Epidermal melanocyte (primary cell): ENCODE measurements around the gene PCGF3.
"Not testable (repeated sequence)": the region's sequence is repeated elsewhere in the genome, so short reads cannot be mapped to it uniquely, and the experiment has no call there.

Experiments used
- DNase-seq: peaks from one replicate; pipeline ENCODE4 v3.0.0; 2011; ENCODE audit warnings: low spot score; ENCODE audit not compliant: insufficient read length

PCGF3 gene

DNA sequence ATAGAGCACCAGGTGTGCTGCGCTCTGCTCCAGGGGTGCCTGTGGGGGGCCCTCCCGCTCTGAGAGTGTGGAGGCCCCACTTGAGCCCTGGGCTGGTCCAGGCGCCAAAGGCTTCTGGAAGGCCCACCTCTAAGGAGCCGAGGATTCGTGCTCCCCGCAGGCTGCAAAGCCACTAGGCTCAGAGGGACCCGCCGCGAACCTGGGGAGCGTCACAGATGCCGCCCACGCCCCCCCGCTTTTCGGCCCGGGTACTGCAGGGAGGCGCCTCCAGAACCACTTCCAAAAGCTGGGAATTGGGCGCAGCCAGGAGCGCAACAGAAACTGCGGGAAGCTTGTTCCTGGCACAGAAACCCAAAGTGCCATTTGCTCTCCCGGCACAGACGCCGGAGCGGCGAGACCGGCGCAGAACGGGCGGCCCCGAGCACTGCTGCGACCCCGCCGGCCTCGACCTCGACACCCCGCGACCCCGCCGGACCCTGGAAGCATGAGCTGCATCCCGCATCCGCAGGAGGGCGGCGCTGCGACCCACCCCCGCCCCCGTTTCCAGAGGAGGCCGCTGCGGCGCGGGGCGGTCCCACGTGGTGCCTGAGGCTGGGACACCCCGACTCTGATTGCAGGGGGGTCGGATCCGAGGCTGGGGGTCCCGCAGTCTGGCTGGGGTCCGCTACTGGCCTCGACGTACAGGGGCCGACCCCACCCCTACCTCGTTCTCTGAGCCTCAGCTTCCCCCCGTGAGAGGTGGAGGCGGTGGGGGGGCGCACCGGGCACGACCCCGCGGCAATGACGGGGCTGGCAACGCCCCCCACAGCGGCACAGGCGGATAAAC lies 89.5 kb downstream of the PCGF3 start:
- DNase-seq = no peak

DNA sequence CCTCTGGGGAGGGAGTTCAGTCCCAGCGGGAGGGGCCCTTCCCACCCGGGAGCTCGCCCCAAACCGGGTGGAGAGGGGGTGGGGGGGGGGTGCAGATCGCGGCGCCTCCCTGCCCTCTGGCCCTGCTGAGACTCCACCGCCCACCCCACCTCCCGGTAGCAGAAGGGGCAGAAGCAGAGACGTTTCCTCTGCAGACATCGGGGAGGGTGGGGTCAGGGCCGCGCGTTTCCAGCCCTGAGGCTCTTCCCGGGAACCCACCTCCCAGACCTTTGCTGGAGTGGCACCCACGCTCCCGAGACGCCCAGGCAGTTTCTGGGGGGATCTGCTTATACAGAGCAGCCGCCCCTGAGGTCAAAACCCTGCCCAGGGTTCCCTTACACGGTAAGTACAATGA lies 90.1 kb downstream of the PCGF3 start:
- DNase-seq = no peak

DNA sequence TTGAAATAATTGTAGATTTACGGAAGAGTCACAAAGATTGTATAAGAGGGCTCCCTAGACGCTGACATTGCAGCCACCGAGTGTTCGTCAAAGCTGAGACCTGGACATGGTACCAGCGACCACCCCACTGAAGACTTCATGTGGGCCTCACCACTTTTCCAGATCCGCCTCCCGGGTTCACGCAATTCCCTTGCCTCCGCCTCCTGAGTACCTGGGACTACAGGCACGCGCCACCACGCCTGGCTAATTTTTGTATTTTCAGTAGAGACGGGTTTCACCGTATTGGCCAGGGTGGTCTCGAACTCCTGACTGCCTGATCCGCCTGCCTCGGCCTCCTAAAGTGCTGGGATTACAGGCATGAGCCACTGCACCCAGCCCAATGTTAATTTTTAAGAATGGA lies 90.6 kb downstream of the PCGF3 start:
- no peak for DNase-seq

DNA sequence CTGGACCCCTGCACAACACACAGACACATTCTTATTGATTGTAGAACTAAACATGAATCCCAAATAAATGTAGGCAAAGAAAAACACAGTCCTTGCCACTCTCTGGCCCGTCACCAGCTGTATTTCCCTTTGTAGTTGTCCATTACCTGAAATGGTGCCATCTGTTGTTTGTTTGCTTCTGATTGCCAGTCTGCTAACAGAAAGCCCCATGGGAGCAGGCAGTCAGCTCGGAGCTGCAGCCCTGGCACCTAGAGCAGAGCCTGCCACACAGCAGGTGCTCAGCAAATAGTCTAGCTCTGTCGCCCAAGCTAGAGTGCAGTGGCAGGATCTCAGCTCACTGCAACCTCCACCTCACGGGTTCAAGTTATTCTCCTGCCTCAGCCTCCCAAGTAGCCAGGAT lies 91.4 kb downstream of the PCGF3 start:
- no peak for DNase-seq

DNA sequence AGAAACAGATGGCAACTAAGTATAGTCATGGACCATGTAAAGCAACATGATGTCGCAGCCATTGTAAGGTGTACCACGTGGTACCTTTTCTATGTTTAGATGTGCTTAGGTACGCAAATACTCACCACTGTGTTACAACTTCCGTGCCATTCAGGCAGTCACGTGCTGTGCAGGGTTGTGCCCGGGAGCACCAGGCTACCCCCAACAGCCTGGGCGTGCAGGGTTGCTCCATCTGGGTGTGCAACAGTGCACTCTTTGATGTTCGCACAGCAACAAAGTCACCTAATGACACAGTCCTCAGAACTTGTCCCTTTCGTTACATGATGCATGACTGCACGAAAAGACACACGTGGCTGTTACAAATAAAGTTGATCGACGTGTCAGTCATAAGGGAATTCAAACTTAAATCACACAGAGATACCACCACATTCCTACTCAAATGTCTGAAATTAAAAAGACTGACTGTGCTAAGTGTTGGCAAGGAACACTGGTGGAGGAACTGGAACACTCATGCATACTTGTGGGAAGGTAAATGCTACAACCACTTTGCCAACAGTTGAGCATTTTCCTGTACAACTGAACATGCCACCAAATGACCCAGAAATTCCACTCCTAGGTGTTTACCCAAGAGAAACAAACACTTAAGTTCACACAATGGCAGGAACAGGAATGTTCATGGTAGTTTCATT lies 95.9 kb downstream of the PCGF3 start:
- no peak for DNase-seq

DNA sequence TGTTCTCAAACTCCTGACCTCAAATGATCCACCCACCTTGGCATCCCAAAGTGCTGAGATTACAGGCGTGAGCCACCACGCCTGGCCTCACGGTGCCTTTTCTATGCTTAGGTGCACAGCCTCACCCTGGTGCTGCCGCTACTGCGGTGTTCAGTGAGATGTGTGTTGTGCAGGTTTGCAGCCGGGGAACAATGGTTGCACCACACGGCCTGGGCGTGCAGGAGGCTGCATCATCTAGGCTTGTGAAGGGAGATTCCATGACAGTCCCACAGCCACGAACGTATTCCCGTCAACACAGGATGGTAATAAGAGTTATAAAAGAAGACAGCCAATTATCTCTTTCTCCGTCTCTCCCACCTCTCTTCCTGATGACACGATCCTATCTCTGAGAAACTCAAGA lies 98.3 kb downstream of the PCGF3 start:
- DNase-seq = no peak

DNA sequence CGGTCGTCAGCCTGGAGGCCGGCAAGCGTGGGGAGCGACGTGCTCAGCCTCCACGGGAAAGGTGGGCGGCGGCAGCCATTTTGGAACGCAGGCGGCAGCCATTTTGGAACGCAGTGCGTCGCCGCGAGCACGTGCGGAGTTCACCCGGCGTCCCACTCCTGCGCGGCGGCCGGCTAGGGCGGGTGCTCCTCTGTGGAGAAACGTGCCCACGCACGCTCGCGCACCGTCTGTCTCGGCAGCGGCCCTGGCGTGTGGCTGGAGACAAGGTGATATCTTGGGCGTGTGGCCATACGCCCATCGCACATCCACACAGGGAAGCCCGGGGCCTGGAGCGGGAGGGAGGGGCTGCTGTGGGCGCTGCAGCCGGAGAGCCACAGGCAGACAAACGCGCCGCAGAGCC lies 99.2 kb downstream of the PCGF3 start:
- DNase-seq = no peak

DNA sequence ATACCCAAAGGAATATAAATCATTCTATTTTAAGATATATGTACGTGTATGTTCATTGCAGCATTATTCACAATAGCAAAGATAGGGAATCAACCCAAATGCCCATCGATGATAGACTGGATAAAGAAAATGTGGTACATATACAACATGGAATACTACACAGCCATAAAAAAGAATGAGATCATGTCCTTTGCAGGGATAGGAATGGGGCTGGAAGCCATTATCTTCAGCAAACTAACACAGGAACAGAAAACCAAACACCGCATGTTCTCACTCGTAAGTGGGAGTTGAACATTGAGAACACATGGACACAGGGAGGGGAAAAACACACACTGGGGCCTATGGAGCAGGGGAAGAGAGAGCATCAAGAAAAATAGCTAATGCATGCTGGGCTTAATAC lies 101.3 kb downstream of the PCGF3 start:
- DNase-seq = not testable (repeated sequence)

DNA sequence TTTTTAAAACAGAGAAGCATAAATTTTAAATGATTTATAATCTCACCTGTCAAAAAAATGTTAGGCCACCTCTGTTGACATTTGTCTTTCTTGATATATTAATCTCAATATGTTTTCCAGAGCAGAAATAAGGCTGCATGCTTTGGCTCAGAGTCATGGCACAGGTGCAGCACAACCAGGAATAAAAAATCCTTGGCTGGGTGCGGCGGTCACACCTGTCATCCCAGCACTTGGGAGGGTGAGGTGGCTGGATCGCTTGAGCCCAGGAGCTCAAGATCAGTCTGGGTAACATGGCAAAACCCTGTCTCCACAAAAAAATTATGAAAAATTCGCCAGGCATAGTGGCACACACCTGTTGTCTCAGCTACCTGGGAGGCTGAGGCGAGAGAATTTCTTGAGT lies 102.2 kb downstream of the PCGF3 start:
- DNase-seq = no peak

DNA sequence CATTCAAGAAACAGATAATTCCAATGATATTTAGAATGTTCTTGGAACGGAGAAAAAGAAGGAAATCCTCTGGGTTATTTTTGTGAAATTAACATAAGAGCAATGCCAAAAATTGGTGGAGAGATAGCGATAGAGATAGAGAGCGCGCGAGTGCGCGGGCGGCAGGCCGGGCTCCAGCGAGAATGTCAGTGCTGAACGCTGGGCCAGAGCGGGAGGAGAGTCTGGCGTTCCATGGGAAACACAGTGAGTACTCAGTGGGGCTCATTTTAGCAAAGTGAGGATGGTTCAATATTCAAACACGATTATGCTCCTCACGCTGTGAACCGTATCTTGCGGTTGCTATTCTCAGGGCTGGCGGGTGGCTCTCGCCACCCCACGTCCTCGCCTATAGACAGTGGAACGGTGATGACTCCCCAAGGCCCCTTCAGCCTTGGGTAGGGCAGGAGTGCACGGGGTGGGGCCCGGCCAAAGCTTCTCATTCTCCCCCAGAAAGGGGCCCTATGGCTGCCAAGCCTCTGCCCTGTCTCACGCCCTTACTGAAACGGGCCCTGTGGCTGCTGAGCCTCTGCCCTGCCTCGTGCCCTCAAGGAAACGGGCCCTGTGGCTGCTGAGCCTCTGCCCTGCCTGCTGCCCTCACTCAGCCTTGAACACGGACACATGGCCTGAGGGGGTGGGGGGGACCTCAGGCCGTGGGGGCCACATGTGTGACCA lies 103.4 kb downstream of the PCGF3 start:
- DNase-seq = no peak

DNA sequence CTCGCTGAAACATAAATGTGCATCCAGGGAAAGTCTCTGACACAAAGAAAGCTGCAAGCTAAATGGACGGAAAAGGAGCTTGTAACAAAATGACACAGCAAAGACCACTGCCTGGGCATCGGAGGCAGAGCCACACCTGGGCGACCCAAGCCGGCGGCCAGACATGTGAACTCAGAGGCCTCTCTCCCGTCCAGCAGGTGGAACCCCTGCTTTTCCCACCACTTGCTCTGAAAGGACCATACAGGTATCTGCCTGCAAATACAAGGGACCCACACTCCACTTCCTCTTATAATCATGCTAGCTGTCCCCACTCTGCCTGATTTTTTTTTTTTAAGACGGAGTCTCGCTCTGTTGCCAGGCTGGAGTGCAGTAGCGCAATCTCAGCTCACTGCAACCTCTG lies 108.3 kb downstream of the PCGF3 start:
- DNase-seq = no peak

DNA sequence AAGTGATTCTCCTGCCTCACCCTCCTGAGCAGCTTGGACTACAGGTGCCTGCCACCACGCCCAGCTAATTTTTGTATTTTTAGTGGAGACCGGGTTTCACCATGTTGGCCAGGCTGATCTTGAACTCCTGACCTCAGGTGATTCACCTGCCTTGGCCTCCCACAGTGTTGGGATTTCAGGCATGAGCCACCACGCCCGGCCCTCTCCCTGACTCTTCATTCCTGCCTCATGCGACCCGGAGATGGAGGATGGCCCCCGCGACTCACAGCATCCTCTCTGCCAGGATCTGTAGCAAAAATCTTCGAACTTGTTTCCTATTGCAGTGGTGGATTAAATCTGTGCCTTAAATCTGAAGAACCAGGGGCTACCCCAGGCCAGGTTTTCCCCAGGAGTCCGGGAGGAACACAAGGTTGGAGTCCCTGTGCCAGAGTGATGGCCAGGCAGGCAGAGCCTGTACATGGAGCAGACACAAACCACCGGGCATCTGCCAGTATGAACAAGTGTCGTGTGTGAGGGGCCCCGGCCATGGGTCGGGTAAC lies 108.7 kb downstream of the PCGF3 start:
- no peak for DNase-seq

DNA sequence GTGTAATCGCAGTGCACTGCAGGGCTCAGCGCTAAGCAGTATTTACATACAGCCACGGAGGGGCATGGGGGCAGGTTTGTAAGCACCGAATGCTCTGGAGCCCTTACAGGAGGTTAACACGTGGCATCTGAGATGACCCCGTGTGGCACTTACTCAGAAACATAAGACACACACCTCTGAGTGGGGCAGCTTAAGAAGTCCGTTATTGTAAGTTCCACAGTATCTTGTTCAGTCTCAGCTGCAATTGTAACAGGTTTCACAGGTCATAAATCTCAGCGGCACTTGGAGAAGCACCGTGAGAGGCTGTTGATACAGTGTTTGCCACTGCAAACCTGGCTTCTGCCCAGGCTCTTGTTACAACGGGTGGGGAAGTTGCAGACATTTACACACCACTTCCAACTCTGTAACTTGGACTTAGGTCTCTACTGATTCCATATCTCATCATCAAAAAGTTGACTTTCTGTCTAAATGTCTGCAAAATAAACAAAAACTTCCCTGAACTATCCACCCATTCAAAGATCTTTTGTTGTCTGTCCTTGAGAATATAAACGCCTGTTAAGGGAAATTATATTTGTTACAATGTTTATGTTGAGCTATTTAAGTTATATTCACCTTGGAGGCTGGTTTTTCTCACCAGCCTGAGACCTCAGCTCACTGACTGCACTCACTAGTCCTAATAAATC lies 110.0 kb downstream of the PCGF3 start:
- no peak for DNase-seq

DNA sequence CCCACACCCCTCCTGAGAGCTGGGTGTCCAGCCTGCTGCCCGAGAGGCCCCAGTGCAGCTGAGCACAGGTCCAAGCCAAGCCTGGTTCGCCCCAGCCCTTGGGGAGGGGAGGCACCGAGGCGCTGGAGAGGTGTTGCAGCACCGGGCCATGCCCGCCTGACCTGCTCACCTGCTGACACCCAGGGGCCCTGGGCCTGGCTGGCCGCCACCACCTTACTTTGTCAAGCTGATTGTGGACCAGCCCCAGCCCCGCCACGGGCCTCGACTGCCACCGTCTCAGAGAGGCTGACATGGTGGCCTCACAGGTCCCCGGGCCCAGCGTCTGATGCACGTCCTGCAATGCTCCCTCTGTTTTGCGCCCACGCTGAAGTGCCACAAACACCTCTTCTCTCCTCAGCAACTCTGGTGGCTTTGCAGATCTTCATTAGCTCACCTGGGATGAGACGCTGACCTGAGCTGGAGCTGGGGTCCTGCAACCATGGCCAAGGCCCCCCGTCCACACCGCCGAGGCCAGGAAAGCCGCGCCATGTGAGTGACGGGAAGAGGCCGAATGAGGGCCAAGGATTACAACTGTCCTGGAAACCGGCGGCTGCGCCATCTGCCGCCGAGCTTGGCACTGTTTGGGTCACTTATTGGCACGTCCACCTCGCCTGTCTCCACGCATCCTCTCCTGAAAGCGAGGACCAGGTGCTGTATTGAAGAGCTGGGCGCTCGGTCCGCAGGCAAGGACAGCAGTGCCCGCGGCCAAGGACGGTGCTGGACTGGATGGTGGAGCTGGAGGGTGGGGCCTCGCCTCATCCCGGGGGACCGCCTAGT lies 112.7 kb downstream of the PCGF3 start:
- DNase-seq = peak; percentile 7

DNA sequence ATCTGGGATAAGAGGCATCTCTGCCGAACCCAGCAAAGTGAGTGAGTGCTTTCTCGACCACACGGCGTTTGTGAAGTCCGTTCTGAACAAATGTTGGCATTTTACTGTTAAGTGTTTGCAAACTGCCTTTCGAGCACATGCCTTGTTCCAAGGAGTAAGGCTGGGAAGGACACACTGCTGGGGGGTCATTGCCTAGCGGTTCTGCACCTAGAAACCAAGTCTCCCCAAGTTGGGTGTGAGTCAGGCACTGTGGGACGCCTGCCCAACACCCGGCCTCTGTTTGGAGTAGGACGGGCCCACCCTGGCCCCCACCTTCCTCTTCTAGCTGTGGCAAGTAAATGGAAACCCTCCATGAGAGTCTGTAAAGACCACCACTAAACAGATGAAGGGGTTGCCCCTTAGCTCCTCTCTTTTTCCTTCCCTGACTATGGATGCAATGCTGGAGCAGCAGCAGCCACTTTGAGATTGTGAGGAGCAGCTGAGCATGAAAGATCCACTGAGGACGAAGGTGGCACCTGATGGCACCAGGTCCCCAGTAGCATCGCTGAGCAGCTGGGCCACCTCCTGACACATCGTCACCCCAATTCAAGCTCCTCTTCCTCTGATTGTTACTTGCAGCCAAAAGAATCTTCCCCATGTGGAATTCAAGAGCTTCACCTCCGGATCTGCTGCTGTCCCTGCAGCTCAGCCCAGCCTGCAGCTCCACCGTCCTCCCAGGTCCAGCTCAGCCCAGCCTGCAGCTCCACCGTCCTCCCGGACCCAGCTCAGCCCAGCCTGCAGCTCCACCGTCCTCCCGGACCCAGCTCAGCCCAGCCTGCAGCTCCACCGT lies 114.0 kb downstream of the PCGF3 start:
- peak; percentile 0 for DNase-seq
